GM08714 (cell line): ENCODE results near the gene OCA2.

Source experiments
- H3K4me3 ChIP-seq: fragments of 200-500 bp; sonication (Bioruptor generic); 2 replicates; pipeline ENCODE4 v1.5.1; 2014; ENCODE audit warnings: mild to moderate bottlenecking, low read length, inconsistent platforms
- ZNF274 ChIP-seq: IDR thresholded peaks from 2 replicates; pipeline ENCODE4 v1.6.1; 2012; ENCODE audit warnings: mild to moderate bottlenecking, low read depth, low read length

The OCA2 gene

GRCh38 chr15:27816790-27817189 is 282.3 kb downstream of the OCA2 start:
- TF ChIP-seq ZNF274: no peak
- no peak overlapping the region for H3K4me3 ChIP-seq

- no peak for TF ChIP-seq ZNF274
- H3K4me3 ChIP-seq: no peak overlapping the region
Observed at GRCh38 chr15:27815035-27815434, 284.1 kb downstream of the OCA2 start.

- TF ChIP-seq ZNF274: no peak
- no peak overlapping the region for H3K4me3 ChIP-seq
Observed at GRCh38 chr15:27813139-27813538, 286.0 kb downstream of the OCA2 start.

- H3K4me3 ChIP-seq: no peak overlapping the region
- no peak for TF ChIP-seq ZNF274
Observed at GRCh38 chr15:27808182-27808581, 290.9 kb downstream of the OCA2 start.

- H3K4me3 ChIP-seq: no peak overlapping the region
- no peak for TF ChIP-seq ZNF274
Observed at GRCh38 chr15:27807335-27807734, 291.8 kb downstream of the OCA2 start.

GRCh38 chr15:27806396-27806795 is 292.7 kb downstream of the OCA2 start:
- H3K4me3 ChIP-seq: no peak overlapping the region
- TF ChIP-seq ZNF274: no peak

- no peak overlapping the region for H3K4me3 ChIP-seq
- TF ChIP-seq ZNF274: no peak
Observed at GRCh38 chr15:27805261-27806220, 293.6 kb downstream of the OCA2 start.

- TF ChIP-seq ZNF274: no peak
Observed at GRCh38 chr15:27804569-27805260, 294.4 kb downstream of the OCA2 start.

GRCh38 chr15:27798807-27799206 is 300.3 kb downstream of the OCA2 start:
- no peak overlapping the region for H3K4me3 ChIP-seq
- no peak for TF ChIP-seq ZNF274

More at GRCh38 chr15:27804569-27805260, 294.4 kb downstream of the OCA2 start:
- H3K4me3 ChIP-seq: no peak overlapping the region

GRCh38 chr15:27797765-27798164 is 301.4 kb downstream of the OCA2 start:
- H3K4me3 ChIP-seq: no peak overlapping the region
- no peak for TF ChIP-seq ZNF274

- H3K4me3 ChIP-seq: no peak overlapping the region
- TF ChIP-seq ZNF274: no peak
Observed at GRCh38 chr15:27796405-27797320, 302.5 kb downstream of the OCA2 start.

GRCh38 chr15:27792756-27793264 is 306.3 kb downstream of the OCA2 start:
- H3K4me3 ChIP-seq: no peak overlapping the region
- TF ChIP-seq ZNF274: no peak

- TF ChIP-seq ZNF274: no peak
- no peak overlapping the region for H3K4me3 ChIP-seq
Observed at GRCh38 chr15:27790270-27790669, 308.8 kb downstream of the OCA2 start.

GRCh38 chr15:27787931-27788330 is 311.2 kb downstream of the OCA2 start:
- TF ChIP-seq ZNF274: no peak
- no peak overlapping the region for H3K4me3 ChIP-seq
